Right lobe of liver (tissue), 6 donors: ENCODE measurements around the gene COLEC11. TPM values are rescaled to one million over a fixed set of nuclear protein-coding genes. Genes with fewer than 3 reads are reported as not detected.
A peak's percentile ranks its signal among the peaks of the same experiment; 100 is the strongest.

Experiments
- ATAC-seq, 4 donors: fragments of 200-7000 bp; cut with Tn5 transposase; one replicate each; pipeline ENCODE4 v1.9.1; 2020; ENCODE audit warnings: mild to moderate bottlenecking in 4 of 4, moderate library complexity in 4 of 4
- DNase-seq, 3 donors: peaks; one replicate each; pipeline ENCODE4 v3.0.0-alpha.2; 2020
- H3K27ac ChIP-seq, 3 donors: fragments of 200-600 bp; one replicate each; pipeline ENCODE4 v1.8.0; 2022
- H3K27me3 ChIP-seq, 2 donors: fragments of 200-600 bp; one replicate each; pipeline ENCODE4 v1.8.0; 2022
- H3K36me3 ChIP-seq, 4 donors: fragments of 200-600 bp; sonication (generic) in 1 of 4; one replicate each; pipeline versions ENCODE4 v1.5.1 to v1.8.0; 2017 to 2022; ENCODE audit warnings: control low read depth in 1 of 4
- H3K4me1 ChIP-seq, 4 donors: fragments of 200-600 bp; sonication (generic) in 1 of 4; one replicate each; pipeline versions ENCODE4 v1.5.1 to v1.8.0; 2017 to 2022; ENCODE audit warnings: control low read depth in 1 of 4
- H3K4me3 ChIP-seq, 3 donors: fragments of 200-600 bp; one replicate each; pipeline ENCODE4 v1.8.0; 2022
- H3K9me3 ChIP-seq, 4 donors: fragments of 200-600 bp; sonication (generic) in 1 of 4; one replicate each; pipeline versions ENCODE4 v1.5.1 to v1.8.0; 2017 to 2022; ENCODE audit warnings: control low read depth in 1 of 4
- POLR2A ChIP-seq: fragments of 450-650 bp; IDR thresholded peaks from one replicate; pipeline ENCODE4 v1.6.1; 2017; ENCODE audit warnings: antibody characterized with exemption, mild to moderate bottlenecking
- WGBS: methylation state at CpG from one replicate; pipeline ENCODE4 v1.1.6; 2018; ENCODE audit warnings: low coverage, low lambda C conversion rate; ENCODE audit not compliant: insufficient coverage; ENCODE audit errors: missing lambda C conversion rate; 5-methylcytosine and 5-hydroxymethylcytosine counted together
- intact Hi-C, 2 donors: fragments of 100-400 bp; cut with DNase I; formaldehyde crosslinking; loops; one replicate each; pipeline versions ENCODE4 v1.11.2 to v1.14.1; 2022
- total RNA-seq, 6 experiments: library from RNA; depleted of rRNA in 2 of 6; stranded (reverse); fragments of >200 nt in 2 of 6; fragmentation: NEBNext Ultra II Directional in 3 of 6; extraction: Animal tissue kit (Norgen Biotek cat#: 25700) in 3 of 6; gene quantifications; one replicate each; pipeline versions ENCODE4 v1.1.0 to v1.2.4, GENCODE V29; 2016 to 2023
- TF ChIP-seq, protein P1 (sequence below), 4 donors: fragments of 200-600 bp in 3 of 4; fragments of 450-650 bp in 1 of 4; IDR thresholded peaks; one replicate each; pipeline versions ENCODE4 v1.5.1 to v1.8.0; 2016 to 2022; ENCODE audit warnings: antibody characterized with exemption in 4 of 4, mild to moderate bottlenecking in 2 of 4
- donor health status: DM: no; HTN: yes; CAD: no.
- donor health status: DM: no; HTN: no; CAD: no.
- donor health status: DM: no; HTN: no; CAD: no.
- donor health status: DM: no; HTN: yes; CAD: no.
- donor health status: DM: no; HTN: yes; CAD: no.

The COLEC11 gene
- total RNA-seq, 6 experiments from 2014 or later: 25.2 to 58.6 (median 41.1) TPM

DNA sequence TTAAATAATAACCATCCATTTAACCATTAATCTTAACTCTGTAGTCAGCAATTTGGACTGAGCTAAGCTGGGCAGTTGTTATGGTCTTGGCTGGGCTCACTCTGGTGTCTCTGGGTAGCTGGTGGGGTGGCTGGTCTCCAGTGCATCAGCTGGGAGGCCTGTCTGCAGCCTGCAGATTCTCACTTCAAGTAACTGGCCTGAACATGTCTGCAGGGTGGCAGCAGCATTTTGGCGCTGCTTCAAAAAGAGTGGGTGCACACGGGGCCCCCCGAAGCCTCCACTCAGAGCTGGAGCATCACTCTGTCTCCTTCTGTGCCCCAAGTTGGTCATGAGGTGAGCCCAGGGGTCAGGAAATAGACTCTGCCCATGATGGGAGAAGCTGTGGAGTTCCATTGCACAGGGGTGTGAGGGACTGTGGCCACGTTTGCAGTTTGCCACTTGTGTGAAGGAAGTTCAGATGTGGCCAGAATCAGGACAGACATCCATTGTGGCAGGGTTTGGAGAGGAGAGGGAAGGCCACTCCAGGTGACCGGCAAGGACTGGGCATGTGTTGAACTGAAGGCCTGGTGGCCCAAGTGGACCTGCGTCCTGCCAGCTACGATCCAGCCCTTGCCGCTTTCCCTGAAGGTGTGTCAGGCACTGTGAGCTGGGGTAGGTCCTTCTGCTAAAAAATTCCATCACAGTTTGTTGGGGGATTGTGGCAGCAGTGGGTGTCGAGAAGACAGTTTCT lies 58.1 kb downstream of the COLEC11 start:
- no peak overlapping the region for H3K27ac ChIP-seq
- intact Hi-C loops: no loop called here
- whole genome bisulfite sequencing: no CpG with 5 or more reads among the region's 9 CpGs
- H3K4me1 ChIP-seq: peaks cover 0 to 4% (median 0%) of the 10 kb centered on the region in 4 donors
- peak in 1 of 3 donors; percentile 43 for DNase-seq
- no peaks in the 10 kb centered on the region for H3K36me3 ChIP-seq
- TF ChIP-seq, protein P1, sequence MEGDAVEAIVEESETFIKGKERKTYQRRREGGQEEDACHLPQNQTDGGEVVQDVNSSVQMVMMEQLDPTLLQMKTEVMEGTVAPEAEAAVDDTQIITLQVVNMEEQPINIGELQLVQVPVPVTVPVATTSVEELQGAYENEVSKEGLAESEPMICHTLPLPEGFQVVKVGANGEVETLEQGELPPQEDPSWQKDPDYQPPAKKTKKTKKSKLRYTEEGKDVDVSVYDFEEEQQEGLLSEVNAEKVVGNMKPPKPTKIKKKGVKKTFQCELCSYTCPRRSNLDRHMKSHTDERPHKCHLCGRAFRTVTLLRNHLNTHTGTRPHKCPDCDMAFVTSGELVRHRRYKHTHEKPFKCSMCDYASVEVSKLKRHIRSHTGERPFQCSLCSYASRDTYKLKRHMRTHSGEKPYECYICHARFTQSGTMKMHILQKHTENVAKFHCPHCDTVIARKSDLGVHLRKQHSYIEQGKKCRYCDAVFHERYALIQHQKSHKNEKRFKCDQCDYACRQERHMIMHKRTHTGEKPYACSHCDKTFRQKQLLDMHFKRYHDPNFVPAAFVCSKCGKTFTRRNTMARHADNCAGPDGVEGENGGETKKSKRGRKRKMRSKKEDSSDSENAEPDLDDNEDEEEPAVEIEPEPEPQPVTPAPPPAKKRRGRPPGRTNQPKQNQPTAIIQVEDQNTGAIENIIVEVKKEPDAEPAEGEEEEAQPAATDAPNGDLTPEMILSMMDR (IDR thresholded peaks at IDR 0.05): no peak
- no peak for TF ChIP-seq POLR2A
- no peak for ATAC-seq
- H3K9me3 ChIP-seq: no peaks in the 10 kb centered on the region
- no peak overlapping the region for H3K4me3 ChIP-seq
- H3K27me3 ChIP-seq: no peaks in the 10 kb centered on the region

DNA sequence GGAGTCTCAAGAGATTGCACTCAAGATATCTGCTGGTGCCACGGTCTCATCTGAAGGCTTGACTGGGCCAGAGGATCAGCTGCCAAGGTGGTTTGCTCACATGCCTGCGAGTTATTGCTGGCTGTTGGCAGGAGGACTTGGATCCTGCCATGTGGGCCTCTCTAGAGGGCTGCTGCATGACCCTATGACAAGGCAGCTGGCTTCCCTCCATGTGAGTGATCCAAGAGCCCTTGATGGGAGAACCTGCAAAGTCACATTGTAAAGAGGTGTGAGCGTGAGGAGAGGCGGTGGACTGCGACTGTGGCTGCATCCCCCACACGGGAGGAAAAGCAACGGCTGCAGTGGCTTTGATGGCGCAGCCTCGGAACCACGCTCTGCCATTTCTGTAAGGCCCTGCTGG lies 59.1 kb downstream of the COLEC11 start:
- TF ChIP-seq POLR2A: no peak
- TF ChIP-seq, protein P1 (IDR thresholded peaks at IDR 0.05): no peak
- Histone ChIP-seq H3K36me3 (no peaks in the 10 kb centered on the region), H3K27me3 (no peaks in the 10 kb centered on the region), H3K9me3 (no peaks in the 10 kb centered on the region), H3K27ac (no peak overlapping the region), H3K4me1 (peaks cover 0 to 4% (median 0%) of the 10 kb centered on the region in 4 donors), H3K4me3 (no peak overlapping the region)
- ATAC-seq: no peak
- intact Hi-C loops: no loop called here
- peak in 1 of 3 donors; percentile 15 for DNase-seq
- 83% methylated on average over 1 of the region's 10 CpGs for WGBS

DNA sequence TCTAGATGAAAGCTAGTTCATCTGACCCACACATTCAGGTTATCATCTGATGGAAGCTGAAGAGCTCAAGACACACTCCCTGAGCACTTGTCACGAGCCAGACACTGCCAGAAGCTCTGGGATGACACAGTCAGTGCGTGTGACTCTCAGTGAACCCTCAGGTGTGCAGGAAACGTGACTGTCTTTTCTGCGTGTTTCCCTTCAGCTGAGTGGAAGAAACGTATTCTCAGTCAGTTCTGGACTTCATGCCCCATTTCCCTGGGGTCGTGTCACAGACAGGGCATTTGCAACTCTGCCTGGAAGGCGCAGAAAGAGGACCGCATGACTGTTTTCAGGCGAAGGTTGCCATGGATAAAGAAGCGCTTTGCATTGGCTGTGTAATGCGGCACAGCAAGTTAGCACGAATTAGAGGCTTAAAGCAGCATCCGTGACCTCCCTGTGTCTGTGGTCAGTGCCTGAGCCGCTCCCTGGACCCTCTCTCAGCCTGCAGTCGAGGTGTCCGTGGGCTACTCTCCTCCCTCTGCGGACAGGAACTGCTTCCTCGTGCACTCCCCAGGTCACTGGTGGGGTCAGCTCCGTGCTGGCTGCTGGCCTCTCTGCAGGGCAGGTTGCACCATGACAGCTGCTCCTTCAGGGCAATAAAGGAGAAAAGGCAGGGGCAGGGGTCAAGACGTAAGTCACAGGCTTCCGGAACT lies 59.8 kb downstream of the COLEC11 start:
- 62% methylated on average over 12 of the region's 21 CpGs for WGBS
- Histone ChIP-seq H3K4me1 (peaks cover 0 to 4% (median 0%) of the 10 kb centered on the region in 4 donors), H3K9me3 (no peaks in the 10 kb centered on the region), H3K36me3 (no peaks in the 10 kb centered on the region), H3K27ac (no peak overlapping the region), H3K27me3 (no peaks in the 10 kb centered on the region), H3K4me3 (no peak overlapping the region)
- ATAC-seq (no peak), DNase-seq (peak in 1 of 3 donors; percentile 45)
- TF ChIP-seq, protein P1 (IDR thresholded peaks at IDR 0.05): no peak
- TF ChIP-seq POLR2A: no peak
- intact Hi-C loops: no loop called here

DNA sequence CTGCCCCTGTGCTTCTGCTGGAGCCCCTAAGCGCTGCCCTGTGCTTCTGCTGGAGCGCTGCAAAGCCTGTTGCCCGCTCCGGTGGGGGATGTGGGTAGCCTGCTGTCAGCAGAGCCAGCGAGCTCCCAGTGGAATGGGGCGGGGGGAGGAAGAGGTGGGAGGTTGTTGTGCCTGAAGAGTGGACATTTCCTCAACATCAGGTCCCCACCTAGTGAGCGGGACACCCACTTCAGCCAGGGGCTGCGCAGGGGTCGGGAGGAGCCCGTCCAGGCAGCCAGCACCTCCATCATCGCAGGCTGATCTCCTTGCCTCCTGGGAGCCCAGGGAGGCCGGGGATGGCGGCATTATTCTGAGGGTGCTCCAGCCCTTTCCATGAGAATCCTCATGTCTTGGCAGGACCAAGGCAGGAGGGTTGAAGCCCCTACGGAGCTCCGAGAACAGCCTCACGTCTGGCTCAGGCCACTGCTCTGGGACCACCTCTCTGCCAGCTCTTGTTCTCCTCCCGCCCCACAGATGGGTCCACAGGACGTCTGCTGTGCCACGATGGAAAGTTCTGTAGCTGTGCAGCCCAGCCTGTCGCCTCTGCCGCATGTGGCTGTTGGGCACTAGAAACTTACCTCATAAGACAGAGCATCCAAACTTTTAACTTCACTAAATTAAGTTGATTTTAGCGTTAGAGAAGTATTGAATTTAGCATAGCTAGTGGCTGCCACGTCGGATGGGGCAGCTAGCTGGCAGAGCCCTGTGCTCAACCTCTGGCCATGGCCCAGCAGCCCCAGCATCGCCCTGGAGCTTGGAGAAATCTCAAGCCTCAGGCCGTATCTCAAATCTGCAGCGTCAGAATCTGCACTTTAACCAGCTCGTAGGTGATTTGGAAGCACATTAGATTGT lies 61.2 kb downstream of the COLEC11 start:
- intact Hi-C loops: no loop called here
- WGBS: 45% methylated on average over 11 of the region's 28 CpGs
- Histone ChIP-seq H3K4me3 (no peak overlapping the region), H3K9me3 (no peaks in the 10 kb centered on the region), H3K27me3 (no peaks in the 10 kb centered on the region), H3K36me3 (no peaks in the 10 kb centered on the region), H3K4me1 (no peaks in the 10 kb centered on the region), H3K27ac (no peak overlapping the region)
- peak in 1 of 3 donors; percentile 48 for DNase-seq
- ATAC-seq: no peak
- no peak for TF ChIP-seq POLR2A
- TF ChIP-seq, protein P1 (IDR thresholded peaks at IDR 0.05): no peak
